Cortex of kidney (tissue), 1 donor: ENCODE measurements around the gene EBF4.

Source experiments
- DNase-seq: peaks from one replicate; lab custom pipeline; 2025; lab: John Stamatoyannopoulos, UW

Gene EBF4

GRCh38 chr20:2742934-2743559, 50.5 kb downstream of the EBF4 start:
- DNase-seq, result no peak

- DNase-seq, result no peak
Measured at GRCh38 chr20:2745060-2745910, 52.7 kb downstream of the EBF4 start.

- no peak for DNase-seq
Measured at GRCh38 chr20:2745936-2746635, 53.5 kb downstream of the EBF4 start.

- no peak for DNase-seq
Measured at GRCh38 chr20:2746636-2747265, 54.2 kb downstream of the EBF4 start.

GRCh38 chr20:2747676-2748235, 55.2 kb downstream of the EBF4 start:
- DNase-seq, result no peak

GRCh38 chr20:2748551-2749342, 56.2 kb downstream of the EBF4 start:
- no peak for DNase-seq

GRCh38 chr20:2749343-2749950, 56.9 kb downstream of the EBF4 start:
- no peak for DNase-seq

GRCh38 chr20:2749951-2750490, 57.4 kb downstream of the EBF4 start:
- DNase-seq, result no peak

GRCh38 chr20:2750491-2751251, 58.1 kb downstream of the EBF4 start:
- DNase-seq, result no peak

GRCh38 chr20:2751347-2751877, 58.8 kb downstream of the EBF4 start:
- no peak for DNase-seq

- no peak for DNase-seq
Measured at GRCh38 chr20:2751878-2752566, 59.4 kb downstream of the EBF4 start.

- no peak for DNase-seq
Measured at GRCh38 chr20:2752567-2753460, 60.2 kb downstream of the EBF4 start.

GRCh38 chr20:2753461-2754040, 61.0 kb downstream of the EBF4 start:
- no peak for DNase-seq

GRCh38 chr20:2754424-2754823, 61.8 kb downstream of the EBF4 start:
- DNase-seq, result no peak

GRCh38 chr20:2755451-2756055, 63.0 kb downstream of the EBF4 start:
- DNase-seq, result no peak

GRCh38 chr20:2756056-2756611, 63.6 kb downstream of the EBF4 start:
- DNase-seq, result no peak

- no peak for DNase-seq
Measured at GRCh38 chr20:2757001-2757400, 64.4 kb downstream of the EBF4 start.
